SJCRH30 (cell line): ENCODE data around the gene TBC1D17. TPM values are rescaled to one million over a fixed set of nuclear protein-coding genes. Genes with fewer than 3 reads are reported as not detected.

Experiments used
- DNase-seq, 2 experiments: peaks; one replicate each; pipeline ENCODE4 v3.0.0-alpha.2; 2015 to 2020
- H3K27ac ChIP-seq: fragments of 250-450 bp; sonication (Bioruptor Pico); 2 replicates; pipeline ENCODE4 v1.5.1; 2020; ENCODE audit warnings: mild to moderate bottlenecking, moderate library complexity
- H3K27me3 ChIP-seq: fragments of 250-450 bp; sonication (Bioruptor Pico); 2 replicates; pipeline ENCODE4 v1.5.1; 2020; ENCODE audit warnings: mild to moderate bottlenecking, moderate library complexity
- H3K36me3 ChIP-seq: fragments of 250-450 bp; sonication (Bioruptor Pico); 2 replicates; pipeline ENCODE4 v1.5.1; 2020; ENCODE audit warnings: mild to moderate bottlenecking, moderate library complexity
- H3K4me1 ChIP-seq: fragments of 250-450 bp; sonication (Bioruptor Pico); 2 replicates; pipeline ENCODE4 v1.5.1; 2020; ENCODE audit warnings: mild to moderate bottlenecking, moderate library complexity
- H3K4me3 ChIP-seq: fragments of 250-450 bp; sonication (Bioruptor Pico); 2 replicates; pipeline ENCODE4 v1.5.1; 2020; ENCODE audit warnings: mild to moderate bottlenecking, moderate library complexity
- H3K9me3 ChIP-seq: fragments of 250-450 bp; sonication (Bioruptor Pico); replicated peaks from 2 replicates; pipeline ENCODE4 v1.5.1; 2020; ENCODE audit warnings: mild to moderate bottlenecking, moderate library complexity
- total RNA-seq: library from RNA; depleted of rRNA; stranded (reverse); fragments of >200 nt; shearing (Covaris generic); gene quantifications from 2 replicates; pipeline ENCODE4 v1.2.3, GENCODE V29; 2014

The TBC1D17 gene
- total RNA-seq, 1 experiment from 2014 or later: 9.1 TPM

DNA sequence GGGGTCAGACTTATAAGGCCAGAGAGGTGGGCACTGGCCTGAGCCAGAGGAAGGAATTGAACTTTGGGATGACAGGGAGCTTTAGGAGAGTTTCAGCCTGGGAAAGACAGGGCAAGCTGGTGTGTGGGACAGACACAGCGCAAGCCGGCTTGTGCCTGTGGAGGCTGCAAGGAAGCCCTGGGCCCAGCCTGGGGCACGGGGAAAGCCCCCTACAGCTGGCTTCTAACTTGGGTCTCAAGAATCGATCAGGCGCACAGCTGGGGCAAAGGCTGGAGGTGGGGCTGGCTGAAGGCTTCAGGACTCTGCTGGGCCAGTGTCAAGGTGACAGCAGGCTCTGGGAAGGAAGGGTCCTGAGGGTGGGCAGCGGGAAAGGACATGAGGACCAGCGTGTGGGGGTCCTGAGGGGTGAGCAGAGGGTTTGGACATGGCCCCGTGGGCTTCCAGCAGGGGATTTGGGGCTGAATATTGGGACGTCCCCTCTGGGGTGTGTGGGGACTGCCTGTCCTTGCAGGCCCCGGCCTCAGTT lies 23.6 kb upstream of the TBC1D17 start:
- Histone ChIP-seq H3K4me1 (no peaks in the 10 kb centered on the region; the same call in 1 of the 2 replicates), H3K27ac (no peak overlapping the region), H3K4me3 (no peak overlapping the region), H3K27me3 (no peaks in the 10 kb centered on the region), H3K36me3 (peaks cover 29% of the 10 kb centered on the region), H3K9me3 (no peaks in the 10 kb centered on the region)
- DNase-seq: no peak

DNA sequence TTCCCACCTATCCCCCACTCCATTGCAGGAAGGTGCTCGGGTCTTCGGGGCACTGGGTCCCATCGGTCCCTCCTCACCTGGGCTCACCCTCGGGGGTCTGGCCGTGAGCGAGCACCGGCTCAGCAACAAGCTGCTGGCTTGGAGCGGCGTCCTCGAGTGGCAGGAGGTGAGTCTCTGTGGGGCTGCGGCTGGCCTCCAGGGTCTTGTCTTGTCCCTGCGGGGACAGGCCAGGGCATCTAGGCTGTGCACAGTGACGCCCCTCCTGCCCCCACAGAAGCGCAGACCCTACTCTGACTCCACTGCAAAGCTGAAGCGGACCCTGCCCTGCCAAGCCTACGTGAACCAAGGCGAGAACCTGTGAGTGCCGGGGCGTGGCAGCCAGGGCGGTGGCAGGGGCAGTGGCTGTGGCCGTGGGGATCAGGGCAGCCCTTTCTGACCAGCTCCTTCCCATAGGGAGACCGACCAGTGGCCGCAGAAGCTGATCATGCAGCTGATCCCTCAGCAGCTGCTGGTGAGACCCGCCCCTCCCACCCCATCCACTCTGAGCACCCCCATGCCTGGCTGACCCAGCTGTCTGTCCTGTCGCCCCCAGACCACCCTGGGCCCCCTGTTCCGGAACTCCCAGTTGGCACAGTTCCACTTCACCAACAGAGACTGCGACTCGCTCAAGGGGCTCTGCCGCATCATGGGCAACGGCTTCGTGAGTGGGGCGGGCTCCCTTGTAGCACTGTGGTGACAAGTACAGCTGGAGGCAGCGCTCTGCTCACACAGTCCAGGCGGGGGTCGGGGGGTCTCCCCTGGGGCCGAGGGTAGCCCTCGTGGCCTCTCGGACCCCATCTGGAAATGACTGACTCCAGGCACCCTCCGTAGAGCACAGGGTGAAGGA lies 22.9 kb upstream of the TBC1D17 start:
- peaks cover 30% of the 10 kb centered on the region for H3K36me3 ChIP-seq
- H3K27me3 ChIP-seq: no peaks in the 10 kb centered on the region
- no peak overlapping the region for H3K27ac ChIP-seq
- H3K9me3 ChIP-seq: no peaks in the 10 kb centered on the region
- no peak overlapping the region for H3K4me3 ChIP-seq
- no peak for DNase-seq
- no peaks in the 10 kb centered on the region; the same call in 1 of the 2 replicates for H3K4me1 ChIP-seq

DNA sequence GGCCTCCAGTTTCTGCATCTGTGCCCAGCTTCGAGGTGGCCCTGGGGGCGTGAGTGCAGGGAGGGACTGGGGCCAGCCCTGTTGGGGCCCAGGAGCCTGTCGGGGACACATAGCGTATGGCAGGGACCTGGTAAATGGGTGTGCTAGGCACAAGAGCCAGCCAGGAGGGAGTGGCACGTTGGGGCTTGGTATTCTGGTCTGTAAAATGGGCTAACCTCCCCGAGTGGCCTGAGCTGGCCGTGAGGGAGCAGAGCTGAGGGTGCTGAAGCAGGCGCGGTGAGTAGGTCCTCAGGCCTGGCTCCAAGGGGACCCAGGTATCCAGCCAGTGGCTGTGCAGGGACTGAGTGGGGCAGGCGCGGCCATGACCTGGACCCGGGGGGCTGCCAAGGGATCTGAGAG lies 22.2 kb upstream of the TBC1D17 start:
- Histone ChIP-seq H3K27me3 (no peaks in the 10 kb centered on the region), H3K4me3 (no peak overlapping the region), H3K9me3 (no peaks in the 10 kb centered on the region), H3K27ac (no peak overlapping the region), H3K36me3 (peaks cover 35% of the 10 kb centered on the region), H3K4me1 (no peaks in the 10 kb centered on the region; the same call in 1 of the 2 replicates)
- DNase-seq: no peak

DNA sequence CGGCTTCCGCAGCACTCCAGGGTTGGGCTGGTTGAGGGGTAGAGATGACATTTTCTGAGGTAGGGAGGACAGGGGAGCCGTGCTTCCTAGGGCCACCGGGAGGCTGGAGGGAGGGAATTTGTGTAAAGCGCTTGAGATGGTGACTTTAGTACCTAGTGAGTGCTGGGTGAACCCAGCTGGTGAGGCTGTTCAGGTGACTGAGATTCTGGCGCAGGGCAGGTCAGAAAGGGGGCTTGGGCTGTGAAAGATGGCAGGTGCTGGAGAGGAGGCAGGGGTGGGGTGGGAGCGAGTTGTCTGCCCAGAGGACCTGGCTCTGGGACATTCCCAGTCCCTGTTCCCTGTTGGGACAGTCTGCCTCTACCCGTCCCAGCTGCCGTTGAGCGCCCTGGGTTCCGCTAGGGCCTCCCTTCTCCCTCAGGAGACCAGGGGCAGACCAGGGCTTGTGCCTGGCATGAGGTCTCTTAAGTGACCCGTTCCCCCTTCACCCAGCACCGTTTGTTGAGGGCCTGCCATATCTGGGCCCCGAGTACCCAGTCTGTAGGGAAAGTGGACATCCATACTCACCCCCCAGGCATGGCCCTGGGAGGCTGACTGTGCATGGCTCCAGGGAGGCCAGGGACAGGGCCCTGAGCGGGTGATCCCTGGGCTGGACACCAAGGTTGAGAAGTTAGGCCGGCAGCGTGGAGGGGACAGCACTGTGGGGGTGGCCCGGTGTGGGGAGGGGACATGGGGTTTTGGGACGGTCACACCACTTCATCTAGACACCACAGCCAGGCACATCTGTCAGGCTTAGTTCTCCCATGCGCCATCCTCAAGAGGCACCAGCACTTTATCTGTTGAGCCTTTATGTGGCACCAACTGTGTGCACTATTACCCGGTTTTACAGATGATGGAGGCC lies 21.6 kb upstream of the TBC1D17 start:
- Histone ChIP-seq H3K27me3 (no peaks in the 10 kb centered on the region), H3K9me3 (no peaks in the 10 kb centered on the region), H3K4me3 (no peak overlapping the region), H3K36me3 (peaks cover 42% of the 10 kb centered on the region), H3K4me1 (no peaks in the 10 kb centered on the region; the same call in 1 of the 2 replicates), H3K27ac (no peak overlapping the region)
- no peak for DNase-seq

DNA sequence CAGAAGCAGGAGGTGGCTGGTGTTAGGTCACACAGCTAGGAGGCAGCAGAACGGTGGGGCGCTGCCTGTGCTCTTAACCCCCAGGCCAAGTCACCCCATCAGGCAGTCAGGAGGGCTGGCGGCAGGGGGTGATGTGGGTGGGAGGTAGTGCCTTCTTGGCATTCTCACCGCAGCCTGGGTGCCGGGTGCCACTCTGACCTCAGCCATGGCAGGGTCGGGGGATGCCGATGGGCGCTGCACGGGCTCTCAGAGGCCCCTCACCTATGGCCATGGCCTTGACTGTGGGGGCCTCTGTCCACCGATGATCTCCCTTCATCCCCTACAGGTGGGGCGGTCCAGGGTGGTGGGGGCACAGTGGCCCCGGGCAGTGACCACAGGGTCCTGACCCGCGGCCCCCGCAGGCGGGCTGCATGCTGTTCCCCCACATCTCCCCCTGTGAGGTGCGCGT lies 20.9 kb upstream of the TBC1D17 start:
- H3K27ac ChIP-seq: no peak overlapping the region
- peaks cover 48% of the 10 kb centered on the region for H3K36me3 ChIP-seq
- H3K9me3 ChIP-seq: no peaks in the 10 kb centered on the region
- no peak overlapping the region for H3K4me3 ChIP-seq
- no peaks in the 10 kb centered on the region for H3K27me3 ChIP-seq
- DNase-seq: no peak
- no peaks in the 10 kb centered on the region; the same call in 1 of the 2 replicates for H3K4me1 ChIP-seq

DNA sequence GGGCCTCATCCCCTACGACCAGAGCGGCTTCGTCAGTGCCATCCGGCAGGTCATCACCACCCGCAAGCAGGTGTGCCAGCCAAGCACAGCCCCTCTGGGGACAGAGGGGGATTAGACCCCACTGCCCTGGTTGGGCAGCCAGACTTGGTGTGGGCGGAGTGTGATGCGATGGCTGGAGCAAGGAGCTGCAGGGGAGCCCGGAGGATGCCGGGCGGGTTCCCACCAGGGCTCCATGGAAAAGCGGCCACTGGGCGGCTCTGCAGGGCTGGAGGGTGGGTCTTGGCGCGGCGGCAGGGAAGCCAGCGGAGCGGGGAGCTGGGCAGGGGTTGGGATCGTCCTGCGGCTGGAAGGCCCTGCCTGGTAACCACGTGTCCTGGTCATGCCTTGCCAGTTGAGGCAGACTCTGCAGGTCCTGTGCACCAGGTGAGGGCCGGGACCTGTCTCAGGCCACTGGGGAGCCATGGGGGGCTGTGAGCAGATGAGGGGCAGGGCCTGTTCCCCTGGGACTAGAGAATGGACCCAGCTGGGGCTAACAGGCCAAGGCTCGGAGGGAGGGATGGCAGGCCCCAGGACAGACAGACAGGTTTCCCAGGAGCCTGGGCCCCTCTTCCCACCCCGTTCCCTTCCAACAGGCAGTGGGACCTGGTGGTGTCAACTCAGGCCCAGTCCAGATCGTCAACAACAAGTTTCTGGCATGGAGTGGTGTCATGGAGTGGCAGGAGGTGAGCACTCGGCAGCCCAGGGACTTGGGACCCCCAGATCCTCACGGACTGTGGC lies 20.3 kb upstream of the TBC1D17 start:
- no peak for DNase-seq
- Histone ChIP-seq H3K4me1 (no peaks in the 10 kb centered on the region; the same call in 1 of the 2 replicates), H3K9me3 (no peaks in the 10 kb centered on the region), H3K4me3 (no peak overlapping the region), H3K36me3 (peaks cover 50% of the 10 kb centered on the region), H3K27ac (no peak overlapping the region), H3K27me3 (no peaks in the 10 kb centered on the region)

DNA sequence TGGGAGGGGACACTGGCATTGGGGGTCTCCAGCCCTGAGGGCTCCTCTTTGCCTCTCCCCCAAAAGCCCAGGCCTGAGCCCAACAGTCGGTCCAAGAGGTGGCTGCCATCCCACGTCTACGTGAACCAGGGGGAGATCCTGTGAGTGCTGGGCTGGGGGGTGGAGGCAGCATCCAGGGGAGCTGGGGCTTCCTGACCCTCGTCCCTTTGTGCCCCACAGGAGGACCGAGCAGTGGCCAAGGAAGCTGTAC lies 19.7 kb upstream of the TBC1D17 start:
- no peaks in the 10 kb centered on the region for H3K4me1 ChIP-seq
- peaks cover 50% of the 10 kb centered on the region for H3K36me3 ChIP-seq
- DNase-seq: no peak
- no peak overlapping the region for H3K4me3 ChIP-seq
- H3K27ac ChIP-seq: no peak overlapping the region
- no peaks in the 10 kb centered on the region for H3K9me3 ChIP-seq
- no peaks in the 10 kb centered on the region for H3K27me3 ChIP-seq

DNA sequence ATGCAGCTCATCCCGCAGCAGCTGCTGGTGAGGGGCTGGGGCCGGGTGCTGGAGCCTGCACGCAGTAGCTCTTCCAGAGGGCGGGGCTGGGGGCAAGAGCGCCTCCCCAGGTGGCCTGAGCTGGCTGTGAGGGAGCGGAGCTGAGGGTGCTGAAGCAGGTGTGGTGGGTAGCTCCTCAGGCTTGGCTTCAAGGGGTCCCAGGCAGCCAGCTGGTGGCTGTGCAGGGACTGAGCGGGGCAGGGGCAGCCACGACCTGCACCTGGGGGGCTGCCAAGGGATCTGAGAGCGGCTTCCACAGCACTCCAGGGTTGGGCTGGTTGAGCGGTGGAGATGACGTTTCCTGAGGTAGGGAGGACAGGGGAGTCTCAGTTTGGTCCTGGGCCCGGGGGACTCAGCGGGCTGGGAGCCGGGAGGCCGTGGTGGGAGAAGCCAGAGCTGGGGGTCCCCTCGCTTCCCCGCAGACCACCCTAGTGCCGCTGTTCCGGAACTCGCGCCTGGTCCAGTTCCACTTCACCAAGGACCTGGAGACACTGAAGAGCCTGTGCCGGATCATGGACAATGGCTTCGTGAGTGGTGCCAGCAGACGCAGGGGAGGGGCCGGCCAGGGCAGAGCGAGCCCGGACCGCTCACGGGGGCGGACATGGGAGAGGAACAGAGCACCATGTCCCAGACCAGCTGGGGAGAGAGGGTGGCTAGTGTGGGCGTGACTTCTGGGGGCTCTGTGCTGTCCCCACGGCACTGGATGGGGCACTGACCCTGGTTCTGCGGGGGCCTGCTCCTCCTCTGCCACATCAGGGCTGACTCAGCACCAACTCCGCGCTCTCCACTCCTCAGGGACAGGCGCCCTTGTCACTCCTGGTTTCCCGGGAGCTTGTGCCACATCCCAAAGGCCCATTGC lies 19.2 kb upstream of the TBC1D17 start:
- Histone ChIP-seq H3K36me3 (peaks cover 50% of the 10 kb centered on the region), H3K27ac (no peak overlapping the region), H3K4me3 (no peak overlapping the region), H3K27me3 (no peaks in the 10 kb centered on the region), H3K4me1 (no peaks in the 10 kb centered on the region), H3K9me3 (no peaks in the 10 kb centered on the region)
- DNase-seq: no peak

DNA sequence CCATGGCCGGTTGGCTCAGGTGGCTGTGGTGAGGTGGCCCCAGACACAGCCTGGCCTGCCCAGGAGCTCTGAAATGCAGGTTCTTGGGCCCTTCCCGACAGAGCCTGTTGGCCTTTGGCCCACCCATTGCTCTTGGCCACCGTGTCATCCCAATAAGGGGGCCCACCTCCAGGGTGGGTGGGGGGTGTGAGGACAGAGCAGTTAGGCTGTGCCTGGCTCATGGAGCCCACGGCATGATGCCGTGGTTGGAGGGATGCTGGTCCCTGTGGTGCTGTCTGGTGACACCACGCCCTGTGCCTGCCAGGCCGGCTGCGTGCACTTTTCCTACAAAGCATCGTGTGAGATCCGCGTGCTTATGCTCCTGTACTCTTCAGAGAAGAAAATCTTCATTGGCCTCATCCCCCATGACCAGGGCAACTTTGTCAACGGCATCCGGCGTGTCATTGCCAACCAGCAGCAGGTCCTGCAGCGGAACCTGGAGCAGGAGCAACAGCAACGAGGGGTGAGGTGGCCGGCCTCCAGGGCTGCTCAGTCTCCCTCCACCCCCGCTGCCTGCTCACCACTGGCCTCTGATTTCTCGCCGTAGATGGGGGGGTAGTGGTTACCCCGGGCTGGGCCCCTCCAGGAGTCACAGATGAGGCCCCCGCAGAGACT lies 17.7 kb upstream of the TBC1D17 start:
- Histone ChIP-seq H3K36me3 (peaks cover 61% of the 10 kb centered on the region), H3K9me3 (no peaks in the 10 kb centered on the region)

DNA sequence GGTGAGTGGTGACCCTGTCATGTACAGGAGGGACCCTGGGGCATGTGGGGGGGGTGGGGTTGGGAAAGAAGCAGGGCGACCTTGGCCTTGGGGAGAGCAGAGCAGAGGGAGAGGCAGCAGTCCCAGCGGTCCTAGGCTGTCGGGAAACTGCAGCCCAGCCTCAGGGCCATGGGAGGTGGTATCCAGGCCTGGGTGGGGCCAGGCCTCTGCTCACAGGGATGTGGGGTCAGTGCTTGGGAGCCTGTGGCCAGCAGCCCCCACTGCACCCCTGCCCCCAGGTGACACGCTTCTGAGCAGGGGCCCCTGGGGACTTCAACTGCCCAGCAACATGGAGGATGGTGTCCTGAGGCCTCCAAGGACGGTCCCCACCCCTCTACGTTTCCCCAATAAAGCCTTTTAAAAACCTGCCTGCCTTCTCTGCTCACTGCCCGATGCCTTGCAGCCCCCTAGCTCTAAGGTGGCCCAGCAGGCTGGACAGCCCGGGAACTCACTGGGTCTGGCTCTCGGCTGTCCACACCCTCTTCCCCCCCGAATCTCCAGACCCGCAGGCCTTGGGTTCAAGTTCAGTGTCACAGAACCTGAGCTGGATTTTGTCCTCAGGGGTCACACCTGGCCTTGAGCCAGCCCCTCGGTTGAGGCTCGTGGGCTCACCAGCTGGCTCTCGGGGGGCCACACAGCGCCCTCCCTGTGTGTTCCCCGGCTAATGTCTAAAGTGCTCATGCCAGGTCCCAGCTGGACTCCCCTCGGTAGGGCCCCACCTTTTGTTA lies 17.0 kb upstream of the TBC1D17 start:
- Histone ChIP-seq H3K4me3 (no peak overlapping the region), H3K27ac (no peak overlapping the region), H3K27me3 (no peaks in the 10 kb centered on the region), H3K36me3 (peaks cover 58% of the 10 kb centered on the region), H3K9me3 (no peaks in the 10 kb centered on the region), H3K4me1 (no peaks in the 10 kb centered on the region)
- no peak for DNase-seq

More for the DNA sequence above, 17.7 kb upstream of the TBC1D17 start:
- no peak overlapping the region for H3K27ac ChIP-seq
- H3K4me3 ChIP-seq: no peak overlapping the region
- no peak for DNase-seq
- H3K27me3 ChIP-seq: no peaks in the 10 kb centered on the region
- H3K4me1 ChIP-seq: no peaks in the 10 kb centered on the region

DNA sequence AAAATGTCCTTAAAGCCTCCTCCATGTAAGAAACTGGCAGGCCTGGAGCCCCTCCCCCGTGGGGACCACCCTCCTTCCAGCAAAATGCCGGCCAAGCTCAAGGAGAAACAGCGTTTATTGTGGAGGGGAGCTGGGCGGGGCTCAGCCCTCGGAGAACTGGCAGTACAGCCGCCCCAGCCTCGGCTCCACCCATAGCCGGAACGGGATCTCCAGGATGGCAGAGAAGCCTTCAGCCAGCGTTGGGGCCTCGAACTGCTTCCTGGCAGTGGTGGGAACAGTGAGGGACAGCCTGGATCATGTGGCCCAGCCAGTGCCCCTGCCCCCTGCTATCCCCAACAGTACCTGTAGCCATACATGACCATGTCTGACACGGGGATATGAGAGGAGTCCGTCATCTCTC lies 16.4 kb upstream of the TBC1D17 start:
- Histone ChIP-seq H3K4me3 (no peak overlapping the region), H3K27ac (no peak overlapping the region), H3K27me3 (no peaks in the 10 kb centered on the region), H3K9me3 (no peaks in the 10 kb centered on the region), H3K36me3 (peaks cover 58% of the 10 kb centered on the region), H3K4me1 (peaks cover 3% of the 10 kb centered on the region; the same call in 1 of the 2 replicates)
- no peak for DNase-seq

DNA sequence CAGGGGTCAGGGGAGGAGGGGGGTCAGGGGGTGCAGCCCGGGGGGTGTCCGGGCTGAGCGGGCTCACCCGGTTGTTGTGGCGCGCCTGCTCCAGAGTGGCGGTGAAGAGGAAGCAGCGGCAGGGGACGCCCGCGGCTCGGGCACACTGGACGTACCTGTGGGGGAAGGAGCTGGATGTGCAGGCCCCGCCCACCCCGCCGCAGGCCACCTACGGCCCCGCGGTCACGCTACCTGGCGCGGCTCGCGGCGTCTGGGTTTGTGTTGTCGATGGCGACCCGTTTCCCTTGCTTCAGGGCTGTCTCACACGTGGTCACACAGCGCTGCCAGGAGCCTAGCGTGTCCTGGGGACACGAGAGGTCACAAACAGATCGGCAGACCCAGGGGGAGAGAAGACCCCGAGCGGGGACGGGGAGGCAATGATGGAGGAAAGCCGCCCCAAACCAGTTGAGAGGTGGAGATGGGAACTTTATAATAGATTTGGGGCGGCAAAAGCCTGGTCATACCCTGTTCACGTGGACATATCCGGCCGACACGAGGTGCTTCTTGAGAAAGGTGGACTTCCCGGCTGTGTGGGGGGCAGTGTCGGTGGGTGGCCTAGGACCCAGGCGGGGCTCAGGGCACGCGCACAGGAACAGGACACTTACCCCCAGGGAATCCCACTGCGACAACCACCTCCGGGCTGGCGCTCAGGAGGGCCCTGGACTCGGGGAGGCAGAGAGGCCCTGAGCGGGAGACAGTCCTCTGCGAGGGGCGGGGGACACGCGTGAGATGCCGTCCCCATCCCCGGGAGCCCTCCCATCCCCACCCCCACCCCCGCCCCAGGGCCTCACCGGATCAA lies 15.7 kb upstream of the TBC1D17 start:
- peaks cover 57% of the 10 kb centered on the region for H3K36me3 ChIP-seq
- H3K4me3 ChIP-seq: no peak overlapping the region
- no peaks in the 10 kb centered on the region for H3K9me3 ChIP-seq
- H3K4me1 ChIP-seq: peaks cover 7% of the 10 kb centered on the region; the same call in 1 of the 2 replicates
- H3K27me3 ChIP-seq: no peaks in the 10 kb centered on the region
- no peak for DNase-seq
- no peak overlapping the region for H3K27ac ChIP-seq
